H1 (cell line): ENCODE results near the gene MED29. TPM values are rescaled to one million over a fixed set of nuclear protein-coding genes. Genes with fewer than 3 reads are reported as not detected.

Experiments used
- CTCF ChIA-PET: fragments of 300-600 bp; sonication (Branson Sonifier 250); formaldehyde crosslinking; loops from one replicate; lab custom pipeline; 2021; ENCODE audit not compliant: partially characterized antibody; lab: Charles Lee
- POLR2A ChIA-PET: fragments of 300-600 bp; sonication (Branson Sonifier 250); formaldehyde crosslinking; loops from one replicate; lab custom pipeline; 2021; ENCODE audit warnings: inconsistent platforms; ENCODE audit not compliant: partially characterized antibody; lab: Charles Lee
- DNase-seq, 2 experiments: peaks; one replicate each; pipeline versions ENCODE4 v3.0.0 to v3.0.0-alpha.2; 2010 to 2022; ENCODE audit warnings: low spot score in 2 of 2, low read depth in 1 of 2, mixed read lengths in 1 of 2
- FAIRE-seq: peaks from 2 replicates; lab custom pipeline; 2011; peaks lifted over from hg19 to GRCh38; lab: Jason Lieb, UNC
- H2AFZ ChIP-seq: 2 replicates; pipeline ENCODE4 v1.8.1; 2012; ENCODE audit warnings: low read length, inconsistent platforms
- H2AK5ac ChIP-seq: 2 replicates; pipeline ENCODE4 v1.6.1; 2013; ENCODE audit warnings: low read depth, low read length
- H2BK120ac ChIP-seq: replicated peaks from 2 replicates; pipeline ENCODE3; 2013; ENCODE audit warnings: low read depth, low read length, inconsistent platforms
- H2BK12ac ChIP-seq: 2 replicates; pipeline ENCODE4 v1.6.1; 2013; ENCODE audit warnings: low read depth, low read length
- H2BK15ac ChIP-seq: 2 replicates; pipeline ENCODE4 v1.6.1; 2013; ENCODE audit warnings: low read length
- H2BK20ac ChIP-seq: 2 replicates; pipeline ENCODE4 v1.6.1; 2013; ENCODE audit warnings: low read length
- H2BK5ac ChIP-seq: 2 replicates; pipeline ENCODE4 v1.6.1; 2013; ENCODE audit warnings: low read depth, low read length
- H3K14ac ChIP-seq: 2 replicates; pipeline ENCODE4 v1.6.1; 2013; ENCODE audit warnings: inconsistent platforms; ENCODE audit not compliant: insufficient read length
- H3K18ac ChIP-seq: 2 replicates; pipeline ENCODE4 v1.6.1; 2013; ENCODE audit warnings: low read length; ENCODE audit errors: extremely low read depth
- H3K23ac ChIP-seq: 2 replicates; pipeline ENCODE4 v1.6.1; 2013; ENCODE audit warnings: inconsistent platforms; ENCODE audit not compliant: insufficient read length
- H3K23me2 ChIP-seq: 2 replicates; pipeline ENCODE4 v1.6.1; 2013; ENCODE audit warnings: low read depth, low read length
- H3K27ac ChIP-seq: 2 replicates; pipeline ENCODE4 v1.6.1; 2011; ENCODE audit warnings: low read depth, low read length, inconsistent platforms
- H3K27me3 ChIP-seq, 4 experiments: replicated peaks in 1 of 4; 1 replicate in 1 of 4; 2 replicates in 3 of 4; pipeline versions ENCODE4 v1.6.1 to v1.8.1; 2011 to 2013; ENCODE audit warnings: low read length in 3 of 4, mild to moderate bottlenecking in 3 of 4, inconsistent platforms in 2 of 4, mixed read lengths in 2 of 4, moderate library complexity in 1 of 4; ENCODE audit not compliant: control insufficient read depth in 3 of 4, insufficient read depth in 3 of 4; ENCODE audit errors: extremely low read depth in 1 of 4
- H3K36me3 ChIP-seq, 4 experiments: 2 replicates each; pipeline versions ENCODE4 v1.6.1 to v1.8.1; 2011 to 2013; ENCODE audit warnings: mild to moderate bottlenecking in 4 of 4, low read length in 3 of 4, moderate library complexity in 2 of 4, control low read depth in 1 of 4, inconsistent platforms in 1 of 4; ENCODE audit not compliant: insufficient read depth in 4 of 4, control insufficient read depth in 2 of 4
- H3K4ac ChIP-seq: replicated peaks from 2 replicates; pipeline ENCODE3; 2013; ENCODE audit warnings: low read length, low read depth, mixed read lengths, inconsistent platforms; ENCODE audit not compliant: insufficient read length
- H3K4me1 ChIP-seq, 4 experiments: replicated peaks in 1 of 4; 1 replicate in 1 of 4; 2 replicates in 3 of 4; pipeline versions ENCODE4 v1.6.1 to v1.8.1; 2011 to 2013; ENCODE audit warnings: low read length in 3 of 4, inconsistent platforms in 2 of 4, mixed read lengths in 1 of 4; ENCODE audit not compliant: insufficient read depth in 4 of 4, control insufficient read depth in 3 of 4
- H3K4me2 ChIP-seq, 2 experiments: 2 replicates each; pipeline versions ENCODE4 v1.6.1 to v1.8.1; 2011 to 2013; ENCODE audit warnings: low read depth in 2 of 2, low read length in 2 of 2, control low read depth in 1 of 2, inconsistent platforms in 1 of 2, mild to moderate bottlenecking in 1 of 2; ENCODE audit not compliant: insufficient read depth in 1 of 2
- H3K4me3 ChIP-seq, 4 experiments: fragments of 200-600, 300-600 bp in 1 of 4; sonication (generic), shearing (Covaris generic), sonication (Bioruptor Twin) in 1 of 4; 2 replicates each; pipeline versions ENCODE4 v1.5.1 to v1.8.1; 2011 to 2016; ENCODE audit warnings: low read length in 4 of 4, low read depth in 3 of 4, control low read depth in 2 of 4, inconsistent platforms in 2 of 4, mild to moderate bottlenecking in 2 of 4, mixed read lengths in 1 of 4, moderate library complexity in 1 of 4; ENCODE audit not compliant: insufficient read depth in 2 of 4; ENCODE audit errors: extremely low read depth in 1 of 4
- H3K56ac ChIP-seq: replicated peaks from 2 replicates; pipeline ENCODE3; 2013; ENCODE audit warnings: low read depth, mild to moderate bottlenecking, mixed read lengths, low read length, inconsistent platforms; ENCODE audit not compliant: insufficient read length
- H3K79me1 ChIP-seq: 2 replicates; pipeline ENCODE4 v1.6.1; 2013; ENCODE audit warnings: low read depth, low read length, control low read depth
- H3K79me2 ChIP-seq, 2 experiments: 2 replicates each; pipeline versions ENCODE4 v1.6.1 to v1.8.1; 2012 to 2013; ENCODE audit warnings: low read length in 2 of 2, mild to moderate bottlenecking in 2 of 2, inconsistent platforms in 1 of 2; ENCODE audit not compliant: insufficient read depth in 2 of 2, control insufficient read depth in 1 of 2
- H3K9ac ChIP-seq, 4 experiments: replicated peaks in 1 of 4; 1 replicate in 1 of 4; 2 replicates in 3 of 4; pipeline versions ENCODE4 v1.6.1 to v1.8.1; 2011 to 2013; ENCODE audit warnings: low read depth in 3 of 4, low read length in 3 of 4, control low read depth in 2 of 4, mild to moderate bottlenecking in 2 of 4, moderate library complexity in 2 of 4, inconsistent platforms in 1 of 4; ENCODE audit errors: extremely low read depth in 1 of 4
- H3K9me3 ChIP-seq, 2 experiments: 2 replicates each; pipeline versions ENCODE4 v1.6.1 to v1.8.1; 2012 to 2013; ENCODE audit warnings: mild to moderate bottlenecking in 2 of 2, moderate library complexity in 2 of 2, control low read depth in 1 of 2, inconsistent platforms in 1 of 2, low read depth in 1 of 2, low read length in 1 of 2, mixed read lengths in 1 of 2; ENCODE audit not compliant: insufficient read depth in 2 of 2
- H4K20me1 ChIP-seq, 2 experiments: replicated peaks in 1 of 2; 2 replicates each; pipeline versions ENCODE3 to v1.8.1; 2011 to 2013; ENCODE audit warnings: inconsistent platforms in 2 of 2, low read length in 2 of 2, mild to moderate bottlenecking in 1 of 2; ENCODE audit not compliant: insufficient read depth in 2 of 2, control insufficient read depth in 1 of 2
- H4K5ac ChIP-seq: 2 replicates; pipeline ENCODE4 v1.6.1; 2013; ENCODE audit warnings: low read length, low read depth, mixed read lengths, inconsistent platforms; ENCODE audit not compliant: insufficient read length
- H4K8ac ChIP-seq: 2 replicates; pipeline ENCODE4 v1.8.0; 2013; ENCODE audit warnings: mild to moderate bottlenecking, moderate library complexity, low read length, inconsistent platforms; ENCODE audit not compliant: insufficient read depth; ENCODE audit errors: extremely low read depth
- H4K91ac ChIP-seq: replicated peaks from 2 replicates; pipeline ENCODE3; 2013; ENCODE audit warnings: low read length, mixed read lengths, inconsistent platforms; ENCODE audit not compliant: insufficient read length
- BRCA1 ChIP-seq: IDR thresholded peaks from 2 replicates; pipeline ENCODE4 v1.6.1; 2012; ENCODE audit warnings: low read depth, low read length, improper control_type of control experiment
- FOSL1 ChIP-seq: IDR thresholded peaks from 2 replicates; pipeline ENCODE4 v1.6.1; 2011; ENCODE audit warnings: mild to moderate bottlenecking, low read depth, low read length, moderate library complexity; ENCODE audit not compliant: insufficient read depth
- JUN ChIP-seq: IDR thresholded peaks from 2 replicates; pipeline ENCODE4 v1.6.1; 2011; ENCODE audit warnings: low read depth, mild to moderate bottlenecking, improper control_type of control experiment, low read length
- POLR2A ChIP-seq, 2 experiments: IDR thresholded peaks; 1 replicate in 1 of 2; 2 replicates in 1 of 2; pipeline ENCODE4 v1.6.1; 2011; ENCODE audit warnings: low read depth in 2 of 2, low read length in 2 of 2, mild to moderate bottlenecking in 2 of 2; ENCODE audit errors: control extremely low read depth in 1 of 2
- POLR2AphosphoS5 ChIP-seq: IDR thresholded peaks from 2 replicates; pipeline ENCODE4 v1.6.1; 2011; ENCODE audit warnings: low read depth, low read length
- SAP30 ChIP-seq: fragments of 300-600 bp; sonication (generic); IDR thresholded peaks from 2 replicates; pipeline ENCODE4 v1.7.1; 2012; ENCODE audit warnings: low read length, moderate library complexity, mild to moderate bottlenecking, inconsistent platforms; ENCODE audit not compliant: insufficient read depth, insufficient replicate concordance
- SRF ChIP-seq: IDR thresholded peaks from 2 replicates; pipeline ENCODE4 v1.6.1; 2011; ENCODE audit warnings: mild to moderate bottlenecking, low read depth, low read length, moderate library complexity
- SUZ12 ChIP-seq: fragments of 200-600 bp; sonication (generic); IDR thresholded peaks from 2 replicates; pipeline ENCODE4 v1.6.1; 2012; ENCODE audit warnings: mild to moderate bottlenecking, inconsistent platforms, low read length, moderate library complexity, mixed read lengths
- TAF1 ChIP-seq: IDR thresholded peaks from 2 replicates; pipeline ENCODE4 v1.6.1; 2011; ENCODE audit warnings: mild to moderate bottlenecking, low read depth, low read length
- TAF7 ChIP-seq: optimal IDR thresholded peaks from 2 replicates; pipeline ENCODE3; 2011; ENCODE audit warnings: low read depth, mild to moderate bottlenecking, inconsistent platforms, low read length, moderate library complexity, borderline replicate concordance
- TBP ChIP-seq: IDR thresholded peaks from 2 replicates; pipeline ENCODE4 v1.6.1; 2011; ENCODE audit warnings: low read depth, low read length, improper control_type of control experiment
- TEAD4 ChIP-seq: IDR thresholded peaks from 2 replicates; pipeline ENCODE4 v1.6.1; 2012; ENCODE audit warnings: low read depth, low read length, inconsistent platforms, mixed read lengths
- WGBS, 2 experiments: shearing (Covaris generic) in 1 of 2; methylation state at CpG; one replicate each; pipeline versions ENCODE4 v1.1.6 to v1.1.7; 2013 to 2015; ENCODE audit warnings: low lambda C conversion rate in 2 of 2, mixed read lengths in 2 of 2, inconsistent platforms in 1 of 2, low coverage in 1 of 2, missing lambda C conversion rate in 1 of 2; ENCODE audit not compliant: insufficient replicate concordance in 2 of 2, insufficient coverage in 1 of 2, insufficient read length in 1 of 2; ENCODE audit errors: extremely low coverage in 1 of 2, missing lambda C conversion rate in 1 of 2; 5-methylcytosine and 5-hydroxymethylcytosine counted together
- polyA plus RNA-seq, 7 experiments: library from polyadenylated mRNA; depleted of rRNA in 3 of 7; stranded (reverse) in 5 of 7; unstranded in 2 of 7; fragments of >200 nt in 5 of 7; fragments of 200-250 nt in 2 of 7; gene quantifications; 1 replicate in 5 of 7; 2 replicates in 1 of 7; 4 replicates in 1 of 7; pipeline versions ENCODE4 v1.2.1 to v1.2.3, GENCODE V29; 2011 to 2013; ENCODE audit warnings: missing spikeins in 2 of 7, mixed read lengths in 2 of 7
- total RNA-seq: library from RNA; stranded (reverse); fragmentation: NEBNext Ultra II Directional; extraction: Animal tissue kit (Norgen Biotek cat#: 25700); gene quantifications from 2 replicates; pipeline ENCODE4 v1.2.1, GENCODE V29; 2021

Gene MED29
- total and polyA plus RNA-seq, 2 of the 8 experiments (the other 6 are each of a cell fraction or from before 2014, with no cell fraction given) = 31.1 to 52.5 TPM

GRCh38 chr19:39416152-39417120 lies 25.3 kb downstream of the MED29 start:
- H2AK5ac ChIP-seq = no peak overlapping the region
- no peak overlapping the region for H2BK20ac ChIP-seq
- H3K23me2 ChIP-seq = peaks cover 9% of the 10 kb centered on the region
- peaks cover 7 to 22% of the 10 kb centered on the region in 2 experiments for H4K20me1 ChIP-seq
- no peaks in the 10 kb centered on the region; the same call in 1 of the 2 replicates for H3K79me1 ChIP-seq
- H3K4me2 ChIP-seq = no peak overlapping the region
- H3K9me3 ChIP-seq = no peaks in the 10 kb centered on the region
- no peak overlapping the region for H3K9ac ChIP-seq
- H4K91ac ChIP-seq = no peak overlapping the region
- H3K18ac ChIP-seq = no peak overlapping the region
- H3K79me2 ChIP-seq = peaks cover 6 to 17% of the 10 kb centered on the region in 2 experiments; a peak in 3 of 4 replicates
- no peak overlapping the region for H3K14ac ChIP-seq
- H3K56ac ChIP-seq = no peak overlapping the region
- FAIRE-seq (no peak), DNase-seq (peak in 1 of 2 experiments; percentile 53)
- H3K4me3 ChIP-seq = peak overlapping the region in 1 of 4 experiments; percentile 8; a peak in 2 of 8 replicates
- CTCF ChIA-PET = interaction anchor here (0.6 to 3.1 kb wide), 7 partner anchors 11 to 58 kb away, joined by 3 to 13 read pairs (median 4); partner anchors contain the start of gene RPS16
- no peak overlapping the region for H3K4ac ChIP-seq
- H4K5ac ChIP-seq = no peak overlapping the region
- H2BK5ac ChIP-seq = no peak overlapping the region
- H3K27me3 ChIP-seq = no peaks in the 10 kb centered on the region
- H2AFZ ChIP-seq = no peak overlapping the region
- H2BK12ac ChIP-seq = no peak overlapping the region
- no peak overlapping the region for H3K23ac ChIP-seq
- H3K4me1 ChIP-seq = peaks cover 1 to 16% (median 8%) of the 10 kb centered on the region in 4 experiments; a peak in 6 of 7 replicates
- POLR2A ChIA-PET = interaction anchor here (0.6 to 25.7 kb wide), 8 partner anchors 9 to 1469 kb away, joined by 3 to 1154 read pairs (median 4); partner anchors contain the start of genes MED29, PAF1, RPS16 and SUPT5H
- WGBS, 2 experiments = 86% methylated on average over 24 of the region's 27 CpGs; no CpG with 5 or more reads in 1 of the 2 experiments
- H4K8ac ChIP-seq = peak overlapping the region; percentile 17; the same call in 1 of the 2 replicates
- no peak overlapping the region for H2BK120ac ChIP-seq
- H3K36me3 ChIP-seq = peaks cover 5 to 25% (median 14%) of the 10 kb centered on the region in 4 experiments
- H3K27ac ChIP-seq = no peak overlapping the region
- H2BK15ac ChIP-seq = no peak overlapping the region
- no peak for TF ChIP-seq POLR2AphosphoS5
- TF ChIP-seq SRF = no peak
- no peak for TF ChIP-seq JUN
- TF ChIP-seq TAF7 = no peak
- TF ChIP-seq TAF1 = no peak
- no peak for TF ChIP-seq FOSL1
- no peak for TF ChIP-seq SUZ12
- TF ChIP-seq SAP30 = no peak
- TF ChIP-seq POLR2A (IDR thresholded peaks at IDR 0.05; ENCODE audit: control extremely low read depth in 1 of 2, low read depth in 2 of 2, low read length in 2 of 2) = no peak; a peak in 1 of 3 replicates
- no peak for TF ChIP-seq TBP
- no peak for TF ChIP-seq BRCA1
- no peak for TF ChIP-seq TEAD4
